ENCODE results near the gene RIBC2.

The RIBC2 gene

DNA sequence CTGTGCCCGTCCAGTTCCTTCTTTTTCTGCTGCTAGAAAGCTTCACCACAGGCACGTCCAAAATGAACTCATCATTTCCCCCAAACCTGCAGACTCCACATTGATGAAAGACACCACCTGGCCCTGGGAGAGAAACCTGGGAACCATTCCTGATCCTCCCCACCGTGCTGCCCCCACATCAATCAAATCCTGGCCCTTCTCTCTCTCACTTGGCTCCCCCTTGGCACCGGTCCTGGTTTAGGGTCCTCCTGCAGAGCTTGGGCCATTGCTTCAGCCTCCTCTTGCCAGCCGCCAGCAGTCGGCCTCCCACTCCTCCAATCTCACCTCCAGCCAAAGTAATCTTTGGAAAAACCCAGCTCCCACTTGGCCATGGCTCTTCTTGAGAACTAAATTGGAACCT is 38.5 kb downstream of the RIBC2 start:
- DNase-seq (ENCODE audit: low read depth), result no peak
- TF ChIP-seq, protein P1, sequence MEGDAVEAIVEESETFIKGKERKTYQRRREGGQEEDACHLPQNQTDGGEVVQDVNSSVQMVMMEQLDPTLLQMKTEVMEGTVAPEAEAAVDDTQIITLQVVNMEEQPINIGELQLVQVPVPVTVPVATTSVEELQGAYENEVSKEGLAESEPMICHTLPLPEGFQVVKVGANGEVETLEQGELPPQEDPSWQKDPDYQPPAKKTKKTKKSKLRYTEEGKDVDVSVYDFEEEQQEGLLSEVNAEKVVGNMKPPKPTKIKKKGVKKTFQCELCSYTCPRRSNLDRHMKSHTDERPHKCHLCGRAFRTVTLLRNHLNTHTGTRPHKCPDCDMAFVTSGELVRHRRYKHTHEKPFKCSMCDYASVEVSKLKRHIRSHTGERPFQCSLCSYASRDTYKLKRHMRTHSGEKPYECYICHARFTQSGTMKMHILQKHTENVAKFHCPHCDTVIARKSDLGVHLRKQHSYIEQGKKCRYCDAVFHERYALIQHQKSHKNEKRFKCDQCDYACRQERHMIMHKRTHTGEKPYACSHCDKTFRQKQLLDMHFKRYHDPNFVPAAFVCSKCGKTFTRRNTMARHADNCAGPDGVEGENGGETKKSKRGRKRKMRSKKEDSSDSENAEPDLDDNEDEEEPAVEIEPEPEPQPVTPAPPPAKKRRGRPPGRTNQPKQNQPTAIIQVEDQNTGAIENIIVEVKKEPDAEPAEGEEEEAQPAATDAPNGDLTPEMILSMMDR (IDR thresholded peaks at IDR 0.05; ENCODE audit: low read depth, low read length, missing control alignments), result no peak
- in situ Hi-C loops (cut with HindIII; ENCODE audit: low sequenced_read_pairs), result no loop called here
- no peak overlapping the region for H3K4me3 ChIP-seq (ENCODE audit: low read depth, low read length)

DNA sequence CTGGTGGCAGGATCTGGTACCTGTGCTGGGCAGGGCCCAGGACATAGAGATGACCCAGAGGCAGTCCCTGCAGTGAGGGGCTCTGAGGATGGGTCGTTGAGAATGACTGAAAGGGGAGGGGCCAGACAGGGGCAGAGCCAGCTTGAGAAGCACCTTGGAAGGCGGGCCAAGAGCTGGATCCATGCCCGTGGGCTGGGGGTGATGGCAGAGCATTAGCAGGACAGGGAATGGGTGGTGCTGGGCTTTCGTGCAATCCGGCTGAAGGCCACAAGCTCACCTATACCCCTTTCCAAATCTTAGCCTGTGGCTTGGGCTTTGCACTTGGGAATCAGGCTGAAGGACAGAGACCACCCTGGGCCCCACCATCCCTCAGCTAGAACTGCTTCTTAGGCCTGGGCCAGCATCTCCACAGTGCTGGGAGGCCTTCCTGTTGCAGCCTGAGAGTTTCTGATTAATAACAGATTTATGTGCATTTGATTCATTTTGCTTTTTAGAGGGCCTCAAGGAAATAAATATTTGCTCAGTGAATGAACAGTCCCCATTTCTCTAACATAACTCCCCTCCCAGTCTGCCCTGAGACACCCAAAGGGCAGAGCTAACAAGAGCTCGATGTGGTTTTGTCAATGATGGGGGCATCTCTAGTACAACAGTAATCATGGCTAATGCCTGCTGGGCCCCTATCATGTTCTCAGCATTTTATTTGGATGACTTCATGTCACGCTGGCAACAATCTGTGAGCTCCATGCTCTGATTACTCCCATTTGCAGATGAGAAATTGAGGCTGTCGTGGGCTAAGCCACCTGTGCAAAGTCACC is 39.3 kb downstream of the RIBC2 start:
- H3K4me3 ChIP-seq (ENCODE audit: low read depth, low read length), result no peak overlapping the region
- no peak for DNase-seq (ENCODE audit: low read depth)
- in situ Hi-C loops (cut with HindIII; ENCODE audit: low sequenced_read_pairs), result no loop called here
- TF ChIP-seq, protein P1 (IDR thresholded peaks at IDR 0.05; ENCODE audit: low read depth, low read length, missing control alignments), result no peak

DNA sequence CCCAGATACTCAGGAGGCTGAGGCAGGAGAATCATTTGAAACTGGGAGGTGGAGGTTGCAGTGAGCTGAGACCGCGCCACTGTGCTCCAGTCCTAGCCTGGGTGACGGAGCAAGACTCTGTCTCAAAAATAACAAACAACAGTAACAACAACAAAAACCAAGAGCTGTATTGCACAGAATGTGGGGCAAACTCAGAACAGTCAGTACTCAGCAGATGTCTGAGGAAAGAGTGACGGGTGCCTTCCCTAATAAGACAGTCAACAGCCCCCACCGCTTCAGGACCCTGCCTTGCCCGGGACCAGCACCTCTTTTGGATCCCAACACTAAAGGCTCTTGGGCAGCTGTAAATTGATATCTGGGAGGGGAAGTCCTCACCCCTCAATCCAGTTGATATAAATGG is 40.3 kb downstream of the RIBC2 start:
- no peak for DNase-seq (ENCODE audit: low read depth)
- in situ Hi-C loops (cut with HindIII; ENCODE audit: low sequenced_read_pairs), result no loop called here
- no peak overlapping the region for H3K4me3 ChIP-seq (ENCODE audit: low read depth, low read length)
- TF ChIP-seq, protein P1 (IDR thresholded peaks at IDR 0.05; ENCODE audit: low read depth, low read length, missing control alignments), result no peak

DNA sequence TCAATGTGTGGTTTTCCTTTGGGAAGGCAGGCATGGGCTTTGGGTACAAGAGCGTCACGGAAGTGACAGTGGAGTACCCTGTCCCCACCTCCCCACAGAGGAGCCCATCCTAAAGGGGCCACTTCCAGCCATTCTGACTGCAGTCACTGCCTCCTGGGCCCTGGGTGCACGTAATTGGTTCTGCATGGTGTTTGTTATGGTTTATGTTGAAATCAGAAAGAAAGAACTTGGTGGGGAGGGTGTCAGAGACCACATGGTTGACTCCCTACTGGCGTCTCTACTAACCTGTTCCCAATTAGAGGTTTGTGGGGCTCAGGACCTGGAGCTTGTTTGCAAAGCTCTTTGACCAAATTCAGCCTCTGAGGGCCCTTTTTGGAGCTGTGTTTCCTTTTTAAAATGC is 40.8 kb downstream of the RIBC2 start:
- TF ChIP-seq, protein P1 (IDR thresholded peaks at IDR 0.05; ENCODE audit: low read depth, low read length, missing control alignments), result no peak
- H3K4me3 ChIP-seq (ENCODE audit: low read depth, low read length), result no peak overlapping the region
- in situ Hi-C loops (cut with HindIII; ENCODE audit: low sequenced_read_pairs), result no loop called here
- DNase-seq (ENCODE audit: low read depth), result no peak

DNA sequence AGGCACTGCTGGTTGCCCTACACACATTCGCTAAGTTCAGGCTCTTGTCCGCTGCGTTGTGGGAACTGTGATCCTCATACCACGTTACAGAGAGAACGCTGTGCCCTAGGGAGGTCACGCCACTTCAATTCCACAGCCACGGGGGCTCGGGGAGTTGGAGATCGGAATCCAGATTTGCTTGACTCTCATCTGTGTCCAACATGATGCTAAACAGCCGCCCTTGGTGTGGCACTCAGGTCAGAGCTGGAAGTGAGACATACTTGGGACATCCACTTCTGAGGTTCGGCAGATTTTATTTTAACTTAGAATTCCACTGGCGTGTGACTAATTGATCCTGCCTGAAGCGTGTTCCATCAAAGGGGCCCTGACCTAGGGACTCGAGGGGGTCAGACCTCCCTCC is 41.7 kb downstream of the RIBC2 start:
- no peak for DNase-seq (ENCODE audit: low read depth)
- in situ Hi-C loops (cut with HindIII; ENCODE audit: low sequenced_read_pairs), result no loop called here
- no peak overlapping the region for H3K4me3 ChIP-seq (ENCODE audit: low read depth, low read length)
- TF ChIP-seq, protein P1 (IDR thresholded peaks at IDR 0.05; ENCODE audit: low read depth, low read length, missing control alignments), result no peak

DNA sequence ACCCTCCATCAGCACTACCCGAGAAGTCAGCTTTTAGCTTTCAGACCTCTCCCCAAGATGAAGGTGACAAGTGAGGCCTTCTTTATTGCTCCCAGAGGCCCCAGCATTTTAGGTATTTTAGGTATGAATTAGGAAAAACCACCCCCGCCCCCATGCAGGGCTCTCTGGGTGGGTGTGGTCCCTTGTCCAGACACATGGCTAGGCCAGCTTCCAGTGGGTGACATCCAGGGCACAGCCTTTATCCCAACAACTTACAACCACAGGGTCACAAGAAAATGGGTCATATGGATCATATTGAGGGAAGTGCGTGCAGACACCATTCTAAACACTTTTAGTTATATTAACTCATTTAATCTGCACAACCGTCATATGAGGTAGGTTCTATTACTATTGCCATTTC is 42.1 kb downstream of the RIBC2 start:
- no peak overlapping the region for H3K4me3 ChIP-seq (ENCODE audit: low read depth, low read length)
- no peak for DNase-seq (ENCODE audit: low read depth)
- TF ChIP-seq, protein P1 (IDR thresholded peaks at IDR 0.05; ENCODE audit: low read depth, low read length, missing control alignments), result no peak
- in situ Hi-C loops (cut with HindIII; ENCODE audit: low sequenced_read_pairs), result no loop called here

Measured in astrocyte of the cerebellum (primary cell).